Esophagus muscularis mucosa (tissue), 4 donors: ENCODE measurements around the gene ARHGAP6.
"Not testable (repeated sequence)": the region's sequence is repeated elsewhere in the genome, so short reads cannot be mapped to it uniquely, and the experiment has no call there.

ENCODE experiments used
- EP300 ChIP-seq: sonication (generic); formaldehyde crosslinking; IDR thresholded peaks from one replicate; pipeline ENCODE4 v1.6.1; 2017; ENCODE audit warnings: antibody characterized with exemption
- POLR2A ChIP-seq: fragments of 450-650 bp; IDR thresholded peaks from one replicate; pipeline ENCODE4 v1.6.1; 2017; ENCODE audit warnings: antibody characterized with exemption, moderate library complexity, mild to moderate bottlenecking, low read depth
- POLR2AphosphoS5 ChIP-seq, 2 donors: sonication (generic); formaldehyde crosslinking; IDR thresholded peaks; one replicate each; pipeline ENCODE4 v1.6.1; 2017; ENCODE audit warnings: antibody characterized with exemption in 2 of 2
- TF ChIP-seq, protein P1 (sequence below), 3 experiments: fragments of 200-600 bp in 2 of 3; fragments of 450-650 bp in 1 of 3; sonication (generic) in 2 of 3; IDR thresholded peaks; one replicate each; pipeline ENCODE4 v1.5.1; 2017 to 2019; ENCODE audit warnings: antibody characterized with exemption in 3 of 3, mild to moderate bottlenecking in 2 of 3, moderate library complexity in 1 of 3

DNA sequence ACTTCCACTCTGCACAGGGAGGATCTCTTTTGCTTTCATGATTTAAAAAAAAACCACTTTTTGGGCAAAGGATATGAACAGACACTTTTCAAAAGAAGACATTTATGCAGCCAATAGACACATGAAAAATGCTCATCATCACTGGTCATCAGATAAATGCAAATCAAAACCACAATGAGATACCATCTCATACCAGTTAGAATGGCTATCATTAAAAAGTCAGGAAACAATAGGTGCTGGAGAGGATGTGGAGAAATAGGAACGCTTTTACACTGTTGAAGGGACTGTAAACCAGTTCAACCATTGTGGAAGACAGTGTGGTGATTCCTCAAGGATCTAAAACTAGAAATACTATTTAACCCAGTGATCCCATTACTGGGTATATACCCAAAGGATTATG is 87.4 kb downstream of the ARHGAP6 start:
- TF ChIP-seq EP300; POLR2A; POLR2AphosphoS5 (IDR thresholded peaks at IDR 0.05): not testable (repeated sequence)
- TF ChIP-seq, protein P1, sequence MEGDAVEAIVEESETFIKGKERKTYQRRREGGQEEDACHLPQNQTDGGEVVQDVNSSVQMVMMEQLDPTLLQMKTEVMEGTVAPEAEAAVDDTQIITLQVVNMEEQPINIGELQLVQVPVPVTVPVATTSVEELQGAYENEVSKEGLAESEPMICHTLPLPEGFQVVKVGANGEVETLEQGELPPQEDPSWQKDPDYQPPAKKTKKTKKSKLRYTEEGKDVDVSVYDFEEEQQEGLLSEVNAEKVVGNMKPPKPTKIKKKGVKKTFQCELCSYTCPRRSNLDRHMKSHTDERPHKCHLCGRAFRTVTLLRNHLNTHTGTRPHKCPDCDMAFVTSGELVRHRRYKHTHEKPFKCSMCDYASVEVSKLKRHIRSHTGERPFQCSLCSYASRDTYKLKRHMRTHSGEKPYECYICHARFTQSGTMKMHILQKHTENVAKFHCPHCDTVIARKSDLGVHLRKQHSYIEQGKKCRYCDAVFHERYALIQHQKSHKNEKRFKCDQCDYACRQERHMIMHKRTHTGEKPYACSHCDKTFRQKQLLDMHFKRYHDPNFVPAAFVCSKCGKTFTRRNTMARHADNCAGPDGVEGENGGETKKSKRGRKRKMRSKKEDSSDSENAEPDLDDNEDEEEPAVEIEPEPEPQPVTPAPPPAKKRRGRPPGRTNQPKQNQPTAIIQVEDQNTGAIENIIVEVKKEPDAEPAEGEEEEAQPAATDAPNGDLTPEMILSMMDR (IDR thresholded peaks at IDR 0.05), result not testable (repeated sequence)
